ENCODE results near the gene AKT1. TPM values are rescaled to one million over a fixed set of nuclear protein-coding genes. Genes with fewer than 3 reads are reported as not detected.

The AKT1 gene
- 164 and 191 TPM in 2 replicates for total RNA-seq

DNA sequence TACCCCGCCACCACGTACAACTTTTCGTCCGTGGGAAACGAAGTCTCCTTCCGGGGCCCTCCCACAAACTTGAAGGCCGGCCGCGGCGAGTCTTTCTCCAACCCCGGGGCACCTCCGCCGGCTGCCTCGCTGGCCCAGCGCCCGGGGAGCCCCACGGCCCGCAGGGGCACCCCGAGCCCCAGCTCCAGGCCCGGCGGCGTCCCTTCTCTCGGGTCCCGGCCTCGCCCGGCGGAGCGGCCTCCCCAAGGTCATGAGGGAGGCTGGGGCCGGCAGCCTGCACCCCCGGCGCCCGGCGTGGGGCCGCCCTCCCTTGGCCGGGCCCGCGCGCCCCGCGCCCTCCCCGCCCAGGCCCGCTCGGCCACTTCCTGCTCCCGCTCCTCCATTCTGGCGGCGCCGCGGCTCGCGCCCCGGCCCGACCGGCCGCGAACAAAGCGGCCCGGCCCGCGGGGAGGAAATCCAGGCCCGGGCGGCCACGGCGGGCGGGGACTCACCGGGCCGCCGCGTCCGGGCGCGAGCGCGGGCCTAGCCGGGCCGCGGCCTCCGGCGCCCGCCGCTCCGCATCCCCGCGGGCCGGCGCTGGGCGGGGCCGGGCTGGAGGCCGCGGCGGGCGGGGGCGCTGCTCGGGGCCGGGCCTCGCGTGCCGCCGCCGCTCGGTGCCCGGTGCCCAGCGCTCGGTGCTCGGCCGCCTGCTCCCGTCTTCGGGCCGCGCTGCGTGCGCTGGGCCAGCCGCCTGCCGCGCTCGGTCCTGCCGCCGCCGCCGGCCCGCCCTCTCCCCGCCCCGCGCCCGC lies at the start of gene AKT1:
AKT1 (minus strand) TSS at position 756 of the 788 bp plus-strand sequence. CDS start 3,105 bp downstream, outside the sequence.
- FAIRE-seq: no peak
- Histone ChIP-seq H3K4me3 (ENCODE audit: low read depth, low read length) (peak within 1 kb of the TSS; percentile 74), H3K27me3 (ENCODE audit: control insufficient read depth, insufficient read depth, low read length) (no peaks in the 10 kb centered on the region), H3K36me3 (ENCODE audit: control insufficient read depth, insufficient read depth, low read length) (peaks cover 21% of the 10 kb centered on the region)
- DNase-seq (ENCODE audit: low read depth): no peak
- TF ChIP-seq, protein P1, sequence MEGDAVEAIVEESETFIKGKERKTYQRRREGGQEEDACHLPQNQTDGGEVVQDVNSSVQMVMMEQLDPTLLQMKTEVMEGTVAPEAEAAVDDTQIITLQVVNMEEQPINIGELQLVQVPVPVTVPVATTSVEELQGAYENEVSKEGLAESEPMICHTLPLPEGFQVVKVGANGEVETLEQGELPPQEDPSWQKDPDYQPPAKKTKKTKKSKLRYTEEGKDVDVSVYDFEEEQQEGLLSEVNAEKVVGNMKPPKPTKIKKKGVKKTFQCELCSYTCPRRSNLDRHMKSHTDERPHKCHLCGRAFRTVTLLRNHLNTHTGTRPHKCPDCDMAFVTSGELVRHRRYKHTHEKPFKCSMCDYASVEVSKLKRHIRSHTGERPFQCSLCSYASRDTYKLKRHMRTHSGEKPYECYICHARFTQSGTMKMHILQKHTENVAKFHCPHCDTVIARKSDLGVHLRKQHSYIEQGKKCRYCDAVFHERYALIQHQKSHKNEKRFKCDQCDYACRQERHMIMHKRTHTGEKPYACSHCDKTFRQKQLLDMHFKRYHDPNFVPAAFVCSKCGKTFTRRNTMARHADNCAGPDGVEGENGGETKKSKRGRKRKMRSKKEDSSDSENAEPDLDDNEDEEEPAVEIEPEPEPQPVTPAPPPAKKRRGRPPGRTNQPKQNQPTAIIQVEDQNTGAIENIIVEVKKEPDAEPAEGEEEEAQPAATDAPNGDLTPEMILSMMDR (IDR thresholded peaks at IDR 0.05; ENCODE audit: insufficient read depth, low read length, severe bottlenecking): no peak

DNA sequence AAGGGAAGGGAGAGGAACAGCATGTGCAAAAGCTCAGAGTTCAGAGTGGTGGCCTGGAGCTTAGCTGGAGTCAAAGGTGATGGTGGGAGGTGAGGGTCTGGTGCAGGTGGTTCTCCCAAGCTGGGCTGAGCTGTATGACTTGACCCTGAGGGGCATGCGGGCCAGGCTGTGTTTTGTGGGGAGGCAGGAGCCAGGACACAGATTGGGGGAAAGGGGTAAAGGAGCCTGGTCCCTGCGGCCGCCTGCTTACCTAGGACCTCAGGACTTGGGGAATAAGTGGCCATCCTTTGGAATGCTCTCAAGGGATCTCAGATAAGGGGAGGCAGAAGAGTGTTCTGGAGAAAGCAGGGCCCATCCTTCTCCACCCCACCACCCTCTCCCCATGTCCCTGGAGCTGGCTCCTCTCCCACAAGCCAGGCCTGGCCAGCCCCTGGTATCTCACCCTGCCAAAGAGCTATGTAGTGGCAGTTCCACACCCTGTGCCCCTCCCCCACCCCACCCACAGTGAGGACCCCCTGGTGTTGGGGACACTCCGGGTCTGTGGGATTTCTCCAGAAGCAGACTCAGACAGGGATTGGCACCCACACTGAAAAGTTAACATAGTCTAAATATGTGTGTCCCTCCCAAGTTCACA lies 49.6 kb upstream of the AKT1 start:
- DNase-seq (ENCODE audit: low read depth): no peak
- Histone ChIP-seq H3K4me3 (ENCODE audit: low read depth, low read length) (no peak overlapping the region), H3K27me3 (ENCODE audit: control insufficient read depth, insufficient read depth, low read length) (peaks cover 17% of the 10 kb centered on the region), H3K36me3 (ENCODE audit: control insufficient read depth, insufficient read depth, low read length) (no peaks in the 10 kb centered on the region)
- no peak for FAIRE-seq
- TF ChIP-seq, protein P1 (IDR thresholded peaks at IDR 0.05; ENCODE audit: insufficient read depth, low read length, severe bottlenecking): no peak

DNA sequence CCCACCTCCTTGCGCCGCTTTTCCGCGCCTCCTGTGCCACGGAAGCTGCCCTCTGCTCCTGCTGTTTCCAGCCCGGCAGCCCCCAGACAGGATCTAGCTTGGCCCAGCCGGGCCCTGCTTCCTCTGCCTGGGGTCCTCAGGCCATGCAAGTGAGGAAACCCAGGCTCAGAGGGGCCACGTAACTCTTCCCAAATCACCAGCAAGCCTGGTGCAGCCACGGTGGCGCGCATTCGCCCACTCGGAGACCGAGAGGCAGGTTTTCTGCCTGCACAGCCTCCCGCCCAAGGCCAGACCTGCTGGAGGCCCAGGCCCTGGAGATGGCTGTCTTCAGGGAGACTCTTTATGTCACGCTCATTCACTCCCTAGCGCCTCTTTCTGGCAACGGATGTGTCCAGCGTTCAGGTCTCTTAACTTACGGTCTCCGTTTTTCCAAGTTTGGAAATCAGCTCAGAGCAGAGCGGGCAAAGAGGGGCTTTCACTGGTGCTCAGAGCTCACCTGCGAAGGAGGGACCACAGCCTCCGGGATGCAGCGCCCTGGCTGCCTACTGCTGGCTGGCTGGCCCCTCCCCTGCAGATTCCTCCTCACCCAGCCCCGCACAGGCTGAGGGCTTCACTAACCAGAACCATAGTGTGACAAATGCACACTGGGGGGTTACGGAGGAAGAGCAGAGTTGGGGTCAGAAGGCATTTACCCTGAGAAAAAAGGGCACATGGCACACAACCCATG lies 48.9 kb upstream of the AKT1 start:
- DNase-seq (ENCODE audit: low read depth) (no peak), FAIRE-seq (no peak)
- H3K4me3 ChIP-seq (ENCODE audit: low read depth, low read length): no peak overlapping the region
- peaks cover 17% of the 10 kb centered on the region for H3K27me3 ChIP-seq (ENCODE audit: control insufficient read depth, insufficient read depth, low read length)
- H3K36me3 ChIP-seq (ENCODE audit: control insufficient read depth, insufficient read depth, low read length): no peaks in the 10 kb centered on the region
- TF ChIP-seq, protein P1 (IDR thresholded peaks at IDR 0.05; ENCODE audit: insufficient read depth, low read length, severe bottlenecking): no peak

DNA sequence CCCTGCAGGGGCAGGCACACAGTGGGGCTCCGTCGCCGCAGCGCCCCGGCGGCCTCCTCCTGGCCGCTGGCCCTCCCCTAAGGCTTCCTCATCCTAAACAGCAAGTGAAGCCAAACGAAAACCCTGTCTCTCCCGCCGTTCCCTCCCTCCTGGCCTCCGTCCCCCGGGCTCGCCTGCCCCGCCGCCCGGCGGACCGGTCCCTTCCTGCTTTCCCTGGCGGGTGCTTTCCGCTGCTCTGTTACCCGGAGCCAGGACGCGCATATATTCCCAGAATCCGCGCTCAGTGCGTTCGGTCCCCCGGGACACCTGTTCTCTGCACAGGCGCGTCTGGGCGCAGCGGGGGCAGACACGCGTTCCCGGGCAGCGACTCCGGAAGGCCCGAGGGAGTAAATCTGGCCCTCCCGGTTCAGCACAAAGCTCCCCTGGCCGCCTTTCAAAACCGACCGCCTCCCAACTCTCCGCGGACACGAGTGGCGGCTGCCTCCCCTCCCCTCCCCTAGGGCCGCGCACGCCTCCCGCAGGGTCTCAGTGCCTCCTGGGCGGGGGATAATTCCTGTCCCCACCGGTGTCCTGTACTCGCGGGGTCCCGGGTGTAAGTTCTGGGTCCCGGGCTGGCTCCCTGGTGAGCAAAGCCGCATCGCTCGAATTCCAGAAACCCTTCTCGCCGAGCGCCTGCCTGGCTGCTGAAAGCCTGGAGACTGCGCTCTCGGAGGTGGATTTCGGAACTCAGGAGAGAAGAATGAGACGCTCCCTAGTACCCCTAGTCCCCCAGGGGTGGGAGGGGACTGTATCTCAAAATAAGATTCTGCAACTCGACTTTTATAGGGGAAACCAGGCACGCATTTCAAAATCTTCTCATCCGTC lies 48.1 kb upstream of the AKT1 start:
- no peak for DNase-seq (ENCODE audit: low read depth)
- no peak overlapping the region for H3K4me3 ChIP-seq (ENCODE audit: low read depth, low read length)
- peaks cover 17% of the 10 kb centered on the region for H3K27me3 ChIP-seq (ENCODE audit: control insufficient read depth, insufficient read depth, low read length)
- TF ChIP-seq, protein P1 (IDR thresholded peaks at IDR 0.05; ENCODE audit: insufficient read depth, low read length, severe bottlenecking): no peak
- no peak for FAIRE-seq
- H3K36me3 ChIP-seq (ENCODE audit: control insufficient read depth, insufficient read depth, low read length): no peaks in the 10 kb centered on the region

DNA sequence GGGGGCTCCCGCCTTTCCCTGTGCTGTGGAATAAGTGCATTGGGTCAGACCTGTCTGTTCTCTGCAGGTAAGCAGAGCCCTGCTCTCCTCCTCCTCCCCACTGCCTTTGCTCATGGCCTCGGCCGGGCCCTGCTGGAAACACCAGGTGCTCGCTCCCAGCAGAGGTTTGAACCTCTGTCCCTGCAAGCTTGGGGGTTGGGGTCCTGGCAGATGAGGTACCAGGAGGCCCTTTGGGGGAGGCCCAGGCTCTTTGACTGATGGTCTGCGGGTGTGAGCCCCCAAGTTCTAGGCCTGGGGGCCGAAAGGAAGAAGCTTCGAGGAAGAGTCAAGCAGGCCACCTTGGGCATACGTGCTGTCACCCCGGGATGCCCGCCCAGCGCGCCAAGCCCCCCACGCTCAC lies 47.5 kb upstream of the AKT1 start:
- FAIRE-seq (no peak), DNase-seq (ENCODE audit: low read depth) (no peak)
- TF ChIP-seq, protein P1 (IDR thresholded peaks at IDR 0.05; ENCODE audit: insufficient read depth, low read length, severe bottlenecking): no peak
- no peak overlapping the region for H3K4me3 ChIP-seq (ENCODE audit: low read depth, low read length)
- H3K36me3 ChIP-seq (ENCODE audit: control insufficient read depth, insufficient read depth, low read length): no peaks in the 10 kb centered on the region
- H3K27me3 ChIP-seq (ENCODE audit: control insufficient read depth, insufficient read depth, low read length): peaks cover 17% of the 10 kb centered on the region
